AG04450 (cell line): ENCODE results near the gene BCOR. TPM values are rescaled to one million over a fixed set of nuclear protein-coding genes. Genes with fewer than 3 reads are reported as not detected.

ENCODE experiments used
- CTCF ChIA-PET: fragments of 300-600, 350-600 bp; formaldehyde crosslinking; extraction: SDS; loops from one replicate; lab custom pipeline; 2022; ENCODE audit warnings: antibody characterized with exemption, inconsistent platforms; lab: Charles Lee
- POLR2A ChIA-PET: fragments of 350-600 bp; formaldehyde crosslinking; extraction: SDS; loops from one replicate; lab custom pipeline; 2021; ENCODE audit warnings: antibody characterized with exemption, inconsistent platforms; lab: Yijun Ruan, JAX
- DNase-seq: peaks from one replicate; pipeline ENCODE4 v3.0.0-alpha.2; 2011; ENCODE audit warnings: low read depth, low spot score
- H3K27ac ChIP-seq: one replicate; pipeline ENCODE4 v1.5.1; 2012; ENCODE audit warnings: low read depth, low read length, control low read depth
- H3K27me3 ChIP-seq: one replicate; pipeline ENCODE4 v1.6.0; 2012; ENCODE audit warnings: low read length; ENCODE audit not compliant: control insufficient read depth, insufficient read depth
- H3K4me3 ChIP-seq: 2 replicates; pipeline ENCODE4 v1.5.1; 2011; ENCODE audit warnings: mild to moderate bottlenecking, low read depth, low read length, control low read depth
- H3K9me3 ChIP-seq: 2 replicates; pipeline ENCODE4 v1.5.1; 2012; ENCODE audit warnings: low read length; ENCODE audit not compliant: control insufficient read depth, insufficient read depth
- CTCF ChIP-seq: IDR thresholded peaks from 2 replicates; pipeline ENCODE4 v1.5.1; 2011; ENCODE audit warnings: low read depth, low read length, control low read depth, inconsistent platforms
- polyA plus RNA-seq: library from polyadenylated mRNA; depleted of rRNA; stranded (reverse); fragments of >200 nt; gene quantifications from 2 replicates; pipeline ENCODE4 v1.2.3, GENCODE V29; 2011

Gene BCOR
- polyA plus RNA-seq, 1 experiment = 5.4 TPM

DNA sequence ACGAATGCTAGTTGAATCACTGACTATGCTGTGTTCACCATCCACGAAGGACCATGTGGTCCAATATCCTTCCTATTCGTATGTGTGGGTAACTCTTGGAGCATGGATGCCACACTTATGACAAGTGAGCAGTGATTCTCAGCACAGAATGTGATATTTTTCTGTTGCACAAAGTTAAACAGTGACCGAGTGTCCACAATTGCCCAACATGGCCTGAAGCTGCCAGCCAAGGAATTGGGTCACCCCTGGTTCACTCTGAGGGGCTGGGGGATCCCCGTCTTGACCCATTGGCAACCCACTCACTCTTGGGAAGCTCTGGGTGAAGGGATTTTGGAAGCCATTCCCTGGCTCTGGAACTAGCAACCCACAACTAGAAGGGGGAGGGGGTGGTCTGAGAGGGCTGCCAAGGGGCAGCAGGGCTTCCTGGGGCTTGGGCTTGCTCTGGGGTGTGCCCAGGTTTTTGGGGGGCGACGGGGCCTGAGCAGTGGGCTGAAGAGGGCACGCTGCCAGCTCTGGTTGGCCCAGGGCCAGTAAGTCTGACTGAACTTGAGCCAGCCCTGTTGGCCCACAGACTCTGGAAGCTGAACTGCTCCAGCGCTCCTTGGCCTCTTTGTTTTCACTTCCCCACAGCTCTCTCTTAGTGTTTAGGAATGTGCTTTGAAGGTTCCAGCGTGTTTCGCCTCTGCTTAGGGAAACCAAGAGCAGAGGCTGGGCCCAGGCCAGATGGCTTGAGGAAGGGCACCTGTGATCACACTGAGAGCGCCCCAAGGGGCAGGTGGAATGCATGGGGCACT lies 43.1 kb upstream of the BCOR start:
- H3K27ac ChIP-seq = no peak overlapping the region
- CTCF ChIA-PET = no interaction called here
- no peak overlapping the region for H3K4me3 ChIP-seq
- no peak for TF ChIP-seq CTCF
- no peaks in the 10 kb centered on the region for H3K27me3 ChIP-seq
- H3K9me3 ChIP-seq = no peaks in the 10 kb centered on the region
- DNase-seq = no peak
- POLR2A ChIA-PET = interaction anchor here (0.6 kb wide), 1 partner anchor 32 kb away, joined by 3 read pairs; no protein-coding TSS in a partner anchor

- TF ChIP-seq CTCF = no peak
- ChIA-PET POLR2A (no interaction called here), CTCF (no interaction called here)
- no peaks in the 10 kb centered on the region for H3K27me3 ChIP-seq
- H3K27ac ChIP-seq = peak overlapping the region; percentile 52
- no peaks in the 10 kb centered on the region for H3K9me3 ChIP-seq
- H3K4me3 ChIP-seq = no peak overlapping the region
- DNase-seq = no peak
These were observed 35.0 kb upstream of the BCOR start for GRCh38 chrX:40132751-40133150.

DNA sequence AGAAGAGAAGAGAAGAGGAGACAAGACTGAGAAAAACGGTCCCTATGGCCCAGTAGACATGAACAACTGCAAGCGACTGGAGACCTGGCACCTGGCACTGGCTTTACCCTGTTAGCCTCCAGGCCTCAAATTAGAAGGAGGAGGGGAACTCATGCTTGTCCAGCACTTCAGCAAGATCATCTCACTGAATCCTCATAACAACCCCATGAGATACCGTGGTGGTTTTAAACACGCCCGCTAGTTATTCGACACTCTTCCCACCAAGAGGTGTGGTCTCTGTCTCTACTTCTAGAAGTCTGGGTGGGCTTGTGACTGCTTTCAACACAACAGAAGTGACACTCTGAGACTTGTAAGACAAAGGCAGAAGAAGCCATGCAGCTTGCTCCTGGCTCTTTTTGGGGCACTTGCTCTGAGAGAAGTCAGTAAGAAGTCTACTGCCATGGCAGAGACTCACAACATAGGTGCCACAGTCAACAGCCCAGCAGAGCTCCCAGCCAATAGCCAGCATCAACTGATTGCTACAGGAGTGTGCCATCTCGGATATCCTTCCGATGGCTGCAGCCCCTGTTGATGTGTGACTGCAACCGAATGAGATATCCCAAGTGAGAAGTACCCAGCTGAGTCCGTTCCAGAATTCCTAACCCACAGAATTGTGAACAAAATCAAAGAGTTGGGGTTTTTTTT lies 34.0 kb upstream of the BCOR start:
- no peak for TF ChIP-seq CTCF
- Histone ChIP-seq H3K4me3 (no peak overlapping the region), H3K27me3 (no peaks in the 10 kb centered on the region), H3K9me3 (no peaks in the 10 kb centered on the region), H3K27ac (no peak overlapping the region)
- CTCF ChIA-PET = no interaction called here
- no peak for DNase-seq
- POLR2A ChIA-PET = no interaction called here

DNA sequence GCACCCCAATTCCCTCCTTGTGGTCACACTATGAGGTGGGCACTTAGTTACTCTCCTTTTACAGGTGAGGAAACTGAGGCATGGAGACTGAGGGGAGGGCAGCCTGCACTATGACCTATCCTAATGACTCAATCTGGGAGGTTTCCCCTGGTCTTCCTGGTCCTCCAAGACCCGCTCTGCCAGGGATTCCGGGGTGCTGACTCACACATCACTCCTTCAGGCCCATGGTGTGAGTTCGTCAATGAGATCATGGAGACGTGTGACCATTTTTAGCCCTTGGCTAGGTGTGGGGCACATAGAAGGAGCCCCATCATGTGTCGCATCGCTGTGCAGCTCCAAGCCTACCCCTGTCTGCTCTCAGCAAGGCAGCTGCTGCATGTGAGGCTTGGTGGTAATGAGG lies 32.4 kb upstream of the BCOR start:
- Histone ChIP-seq H3K27ac (no peak overlapping the region), H3K9me3 (no peaks in the 10 kb centered on the region), H3K27me3 (no peaks in the 10 kb centered on the region), H3K4me3 (no peak overlapping the region)
- ChIA-PET POLR2A (no interaction called here), CTCF (no interaction called here)
- no peak for TF ChIP-seq CTCF
- no peak for DNase-seq

- TF ChIP-seq CTCF = no peak
- Histone ChIP-seq H3K9me3 (no peaks in the 10 kb centered on the region), H3K27ac (no peak overlapping the region), H3K4me3 (no peak overlapping the region), H3K27me3 (no peaks in the 10 kb centered on the region)
- ChIA-PET POLR2A (no interaction called here), CTCF (no interaction called here)
- DNase-seq = no peak
These were observed 29.3 kb upstream of the BCOR start for GRCh38 chrX:40127052-40127451.
